ENCODE measurements around the gene CCDC8. TPM values are rescaled to one million over a fixed set of nuclear protein-coding genes. Genes with fewer than 3 reads are reported as not detected.

The CCDC8 gene
- total RNA-seq, 1 experiment from 2014 or later, result 27.5 TPM

- no peak for DNase-seq
- H3K4me1 Mint-ChIP-seq, result peaks cover 10 to 18% of the 10 kb centered on the region in 2 experiments
- no CpG with 5 or more reads among the region's 2 CpGs for WGBS (ENCODE audit: extremely low coverage, insufficient read length, low lambda C conversion rate)
- Histone ChIP-seq H2BK15ac (ENCODE audit: low read depth, low read length) (no peak overlapping the region), H3K79me2 (ENCODE audit: insufficient read depth, low read length) (no peaks in the 10 kb centered on the region; the same call in 1 of the 2 replicates), H4K20me1 (ENCODE audit: control insufficient read depth, insufficient read depth, insufficient read length) (no peaks in the 10 kb centered on the region), H4K5ac (ENCODE audit: insufficient read length, low read depth, low read length) (no peak overlapping the region), H3K23me2 (ENCODE audit: insufficient read length, low read depth, low read length, poor library complexity, severe bottlenecking) (no peaks in the 10 kb centered on the region), H3K4ac (ENCODE audit: low read depth, low read length) (no peak overlapping the region), H3K4me1 (ENCODE audit: insufficient read depth, low read length) (peaks cover 3% of the 10 kb centered on the region; the same call in 1 of the 2 replicates), H3K23ac (ENCODE audit: insufficient read length, low read depth, low read length) (no peak overlapping the region), H3K27ac (ENCODE audit: insufficient read length, low read depth, low read length) (no peak overlapping the region), H3K14ac (ENCODE audit: insufficient read depth, low read length) (no peak overlapping the region), H3K9ac (ENCODE audit: extremely low read depth, insufficient read length, low read length) (no peak overlapping the region), H2BK12ac (ENCODE audit: insufficient read length, low read depth, low read length) (no peak overlapping the region), H2BK120ac (ENCODE audit: low read depth, low read length, poor library complexity, severe bottlenecking) (no peak overlapping the region), H3K18ac (ENCODE audit: insufficient read length, low read depth, low read length) (no peak overlapping the region), H3K27me3 (ENCODE audit: insufficient read depth, low read length) (no peaks in the 10 kb centered on the region), H3T11ph (ENCODE audit: low read length) (no peak overlapping the region), H2BK20ac (ENCODE audit: low read depth, low read length, poor library complexity, severe bottlenecking) (no peak overlapping the region), H4K8ac (replicated peaks; ENCODE audit: insufficient read length, low read depth, low read length) (no peak overlapping the region), H2BK5ac (ENCODE audit: insufficient read length, low read length) (no peak overlapping the region), H3K79me1 (ENCODE audit: insufficient read depth, low read depth, low read length, poor library complexity, severe bottlenecking) (no peaks in the 10 kb centered on the region), H3K4me2 (ENCODE audit: insufficient read depth, insufficient read length, low read length) (no peak overlapping the region), H2AK5ac (ENCODE audit: insufficient read length, low read length) (no peak overlapping the region), H3K9me3 (ENCODE audit: control insufficient read depth, low read depth, low read length) (no peaks in the 10 kb centered on the region), H3K56ac (ENCODE audit: insufficient read length, low read depth, low read length) (no peak overlapping the region), H4K91ac (ENCODE audit: insufficient read length, low read depth, low read length) (no peak overlapping the region), H2AFZ (ENCODE audit: low read length) (no peak overlapping the region)
- H3K27ac Mint-ChIP-seq, result no peak overlapping the region
- no peaks in the 10 kb centered on the region for H3K9me3 Mint-ChIP-seq
- H3K27me3 Mint-ChIP-seq (ENCODE audit: low read depth), result no peaks in the 10 kb centered on the region; the same call in 1 of the 2 replicates
- TF ChIP-seq CTCF (conservative IDR thresholded peaks at IDR 0.05), result no peak
- H3K36me3 Mint-ChIP-seq (ENCODE audit: insufficient read depth in 1 of 3, low read depth in 3 of 3), result peaks cover 45 to 76% (median 76%) of the 10 kb centered on the region in 3 experiments
- no peak overlapping the region for H3K4me3 Mint-ChIP-seq
Observed at GRCh38 chr19:46378268-46378667, 35.1 kb downstream of the CCDC8 start.
